A549 (cell line): ENCODE data around the gene MED13L.

Source experiments
- CTCF ChIP-seq: fragments of >200 bp; sonication (Bioruptor Twin); formaldehyde crosslinking; IDR thresholded peaks from 3 replicates; pipeline ENCODE4 v1.5.1; 2016
- MYC ChIP-seq: IDR thresholded peaks from 2 replicates; pipeline ENCODE4 v1.6.1; 2012; ENCODE audit warnings: mild to moderate bottlenecking, inconsistent platforms, low read length, improper control_type of control experiment, borderline replicate concordance
- PHF8 ChIP-seq: fragments of 200-600 bp; sonication (generic); IDR thresholded peaks from 2 replicates; pipeline ENCODE4 v1.6.1; 2016; ENCODE audit warnings: low read depth, mild to moderate bottlenecking, antibody characterized with exemption, moderate library complexity, borderline replicate concordance
- POLR2A ChIP-seq: IDR thresholded peaks from 2 replicates; pipeline ENCODE4 v1.6.1; 2012; ENCODE audit warnings: mild to moderate bottlenecking, low read length
- REST ChIP-seq: fragments of 200-600 bp; sonication (generic); IDR thresholded peaks from 2 replicates; pipeline ENCODE4 v1.6.1; 2016; ENCODE audit warnings: antibody characterized with exemption, mild to moderate bottlenecking, moderate library complexity
- RFX5 ChIP-seq: fragments of 450-650 bp; IDR thresholded peaks from 2 replicates; pipeline ENCODE4 v1.7.1; 2014; ENCODE audit warnings: antibody characterized with exemption, mild to moderate bottlenecking, moderate library complexity
- SMC3 ChIP-seq: fragments of >200 bp; sonication (Bioruptor Twin); formaldehyde crosslinking; IDR thresholded peaks from 3 replicates; pipeline ENCODE4 v1.6.1; 2018; ENCODE audit warnings: inconsistent platforms
- TP53 ChIP-seq: fragments of 250-450 bp; sonication (Bioruptor Pico); IDR thresholded peaks from 2 replicates; pipeline ENCODE4 v1.5.0; 2021; ENCODE audit warnings: mild to moderate bottlenecking, moderate library complexity
- ZSCAN20 ChIP-seq: fragments of 250-450 bp; sonication (Bioruptor Pico); IDR thresholded peaks from 2 replicates; pipeline ENCODE4 v1.8.0; 2022; ENCODE audit warnings: mild to moderate bottlenecking, moderate library complexity

GRCh38 chr12:116262741-116263140 lies 14.8 kb downstream of the MED13L start:
- no peak for TF ChIP-seq SMC3
- TF ChIP-seq CTCF, result no peak
- TF ChIP-seq REST, result no peak
- no peak for TF ChIP-seq PHF8
- TF ChIP-seq POLR2A, result no peak
- TF ChIP-seq MYC, result no peak
- TF ChIP-seq ZSCAN20 (CRISPR knock-in tag), result no peak
- no peak for TF ChIP-seq TP53
- TF ChIP-seq RFX5, result no peak
